ENCODE data around the gene GCN1. TPM values are rescaled to one million over a fixed set of nuclear protein-coding genes. Genes with fewer than 3 reads are reported as not detected.

Gene GCN1
- total and polyA plus RNA-seq, 2 of the 8 experiments (the other 6 are each of a cell fraction or from before 2014, with no cell fraction given): 61.4 to 133 TPM

GRCh38 chr12:120238217-120238616 lies 43.7 kb upstream of the GCN1 start:
- peaks cover 6 to 87% of the 10 kb centered on the region in 2 experiments; a peak in 3 of 4 replicates for H3K79me2 ChIP-seq (ENCODE audit: control insufficient read depth in 1 of 2, insufficient read depth in 2 of 2, low read length in 2 of 2)
- H2AK5ac ChIP-seq (ENCODE audit: low read depth, low read length): 0 out of 2 replicates have a peak overlapping the region, but pooled peaks have one; percentile 60
- DNase-seq (ENCODE audit: low read depth in 1 of 2, low spot score in 2 of 2) (no peak), FAIRE-seq (no peak)
- no peaks in the 10 kb centered on the region for H3K27me3 ChIP-seq (replicated peaks in 1 of 4; ENCODE audit: control insufficient read depth in 3 of 4, extremely low read depth in 1 of 4, insufficient read depth in 3 of 4, low read length in 3 of 4)
- peaks cover 20% of the 10 kb centered on the region for H3K79me1 ChIP-seq (ENCODE audit: low read depth, low read length)
- peak overlapping the region; percentile 59 for H4K91ac ChIP-seq (replicated peaks; ENCODE audit: insufficient read length, low read length)
- no peaks in the 10 kb centered on the region for H3K9me3 ChIP-seq (ENCODE audit: insufficient read depth in 2 of 2, low read depth in 1 of 2, low read length in 1 of 2)
- no peak overlapping the region for H3K4ac ChIP-seq (replicated peaks; ENCODE audit: insufficient read length, low read depth, low read length)
- H3K27ac ChIP-seq (ENCODE audit: low read depth, low read length): no peak overlapping the region; the same call in 1 of the 2 replicates
- H3K9ac ChIP-seq (replicated peaks in 1 of 4; ENCODE audit: extremely low read depth in 1 of 4, low read depth in 3 of 4, low read length in 3 of 4): no peak overlapping the region
- no peak overlapping the region for H3K18ac ChIP-seq (ENCODE audit: extremely low read depth, low read length)
- H4K5ac ChIP-seq (ENCODE audit: insufficient read length, low read depth, low read length): no peak overlapping the region
- no peak overlapping the region for H3K14ac ChIP-seq (ENCODE audit: insufficient read length)
- H2BK12ac ChIP-seq (ENCODE audit: low read depth, low read length): no peak overlapping the region
- ChIA-PET CTCF (ENCODE audit: partially characterized antibody) (interaction anchor here (0.9 to 34.8 kb wide), 4 partner anchors 13 to 38 kb away, joined by 3 to 930 read pairs (median 372); partner anchors contain the start of gene PXN), POLR2A (ENCODE audit: partially characterized antibody) (interaction anchor here (1.6 to 88.3 kb wide), 3 partner anchors 10 to 121 kb away, joined by 4 to 4270 read pairs (median 4270); partner anchors contain the start of genes GCN1, PXN, RAB35 and RNU4-1)
- no peak overlapping the region for H2BK15ac ChIP-seq (ENCODE audit: low read length)
- H2BK5ac ChIP-seq (ENCODE audit: low read depth, low read length): 0 out of 2 replicates have a peak overlapping the region, but pooled peaks have one; percentile 26
- H2BK120ac ChIP-seq (replicated peaks; ENCODE audit: low read depth, low read length): no peak overlapping the region
- H3K36me3 ChIP-seq (ENCODE audit: control insufficient read depth in 2 of 4, insufficient read depth in 4 of 4, low read length in 3 of 4): no peaks in the 10 kb centered on the region
- no peak overlapping the region for H3K23ac ChIP-seq (ENCODE audit: insufficient read length)
- H3K56ac ChIP-seq (replicated peaks; ENCODE audit: insufficient read length, low read depth, low read length): no peak overlapping the region
- H3K4me1 ChIP-seq (replicated peaks in 1 of 4; ENCODE audit: control insufficient read depth in 3 of 4, insufficient read depth in 4 of 4, low read length in 3 of 4): peaks cover 12 to 36% (median 15%) of the 10 kb centered on the region in 4 experiments
- no peak overlapping the region for H3K4me2 ChIP-seq (ENCODE audit: insufficient read depth in 1 of 2, low read depth in 2 of 2, low read length in 2 of 2)
- H4K20me1 ChIP-seq (replicated peaks in 1 of 2; ENCODE audit: control insufficient read depth in 1 of 2, insufficient read depth in 2 of 2, low read length in 2 of 2): peaks cover 10 to 29% of the 10 kb centered on the region in 2 experiments
- H2AFZ ChIP-seq (ENCODE audit: low read length): no peak overlapping the region
- H3K23me2 ChIP-seq (ENCODE audit: low read depth, low read length): no peaks in the 10 kb centered on the region
- no peak overlapping the region for H3K4me3 ChIP-seq (ENCODE audit: extremely low read depth in 1 of 4, insufficient read depth in 2 of 4, low read depth in 3 of 4, low read length in 4 of 4)
- no peak overlapping the region for H2BK20ac ChIP-seq (ENCODE audit: low read length)
- 88% methylated on average over 9 of the region's 9 CpGs; no CpG with 5 or more reads in 1 of the 2 experiments for WGBS, 2 experiments (ENCODE audit: extremely low coverage in 1 of 2, insufficient coverage in 1 of 2, insufficient read length in 1 of 2, insufficient replicate concordance in 2 of 2, low coverage in 1 of 2, low lambda C conversion rate in 2 of 2, missing lambda C conversion rate in 1 of 2)
- 0 out of 2 replicates have a peak overlapping the region, but pooled peaks have one; percentile 36 for H4K8ac ChIP-seq (ENCODE audit: extremely low read depth, insufficient read depth, low read length)
- no peak for TF ChIP-seq USF2 (IDR thresholded peaks at IDR 0.05; ENCODE audit: low read length)
- no peak for TF ChIP-seq ZNF274 (IDR thresholded peaks at IDR 0.05; ENCODE audit: borderline replicate concordance, extremely low read depth, low read length)
- TF ChIP-seq GTF2F1 (IDR thresholded peaks at IDR 0.05; ENCODE audit: borderline replicate concordance, low read depth, low read length): no peak

Data from H1 (cell line).